OCI-LY7 (cell line): ENCODE measurements around the gene MFAP1. TPM values are rescaled to one million over a fixed set of nuclear protein-coding genes. Genes with fewer than 3 reads are reported as not detected.
A peak's percentile ranks its signal among the peaks of the same experiment; 100 is the strongest.
"Not testable (repeated sequence)": the region's sequence is repeated elsewhere in the genome, so short reads cannot be mapped to it uniquely, and the experiment has no call there.

Experiments used
- BruUV-seq: library from RNA; stranded (reverse); fragments of 400-500 nt; replicated peaks from 2 replicates; lab custom pipeline; 2021; lab: Mats Ljungman, UMichigan
- CTCF ChIA-PET: fragments of 300-600 bp; sonication (Branson Sonifier 250); formaldehyde crosslinking; loops from one replicate; lab custom pipeline; 2022; ENCODE audit warnings: antibody characterized with exemption; ENCODE audit not compliant: unreplicated experiment; lab: Charles Lee
- POLR2A ChIA-PET: fragments of 300-600 bp; sonication (Branson Sonifier 250); formaldehyde crosslinking; loops from one replicate; lab custom pipeline; 2022; ENCODE audit warnings: antibody characterized with exemption; lab: Charles Lee
- DNase-seq: peaks from one replicate; pipeline ENCODE4 v3.0.0-alpha.2; 2015; ENCODE audit warnings: low spot score
- H2AFZ ChIP-seq: fragments of 200-600 bp; sonication (generic), shearing (Covaris generic); 2 replicates; pipeline ENCODE4 v1.6.1; 2014; ENCODE audit warnings: mild to moderate bottlenecking, antibody characterized with exemption, low read length, moderate library complexity
- H3K27ac ChIP-seq: fragments of 200-600 bp; sonication (generic); 2 replicates; pipeline ENCODE4 v1.5.1; 2014; ENCODE audit warnings: mixed run types, low read depth, mild to moderate bottlenecking, moderate library complexity, low read length, inconsistent platforms; ENCODE audit not compliant: poor library complexity, severe bottlenecking
- H3K36me3 ChIP-seq: fragments of 200-600 bp; sonication (generic); 2 replicates; pipeline ENCODE4 v1.6.1; 2014; ENCODE audit warnings: mild to moderate bottlenecking, antibody characterized with exemption, low read length, moderate library complexity, mixed read lengths; ENCODE audit not compliant: insufficient read depth
- H3K4me1 ChIP-seq: fragments of 200-600 bp; sonication (generic); 2 replicates; pipeline ENCODE4 v1.5.1; 2014; ENCODE audit warnings: mild to moderate bottlenecking, low read length; ENCODE audit not compliant: insufficient read depth, poor library complexity, severe bottlenecking
- H3K4me2 ChIP-seq: fragments of 200-600 bp; sonication (generic); 2 replicates; pipeline ENCODE4 v1.6.1; 2014; ENCODE audit warnings: mild to moderate bottlenecking, low read length
- H3K4me3 ChIP-seq: fragments of 200-600 bp; sonication (generic); 2 replicates; pipeline ENCODE4 v1.5.1; 2014; ENCODE audit warnings: mild to moderate bottlenecking, low read depth, low read length; ENCODE audit not compliant: poor library complexity, severe bottlenecking
- H3K79me2 ChIP-seq: fragments of 200-600 bp; sonication (generic); 2 replicates; pipeline ENCODE4 v1.6.1; 2016; ENCODE audit warnings: low read depth, mild to moderate bottlenecking, low read length, moderate library complexity, mixed read lengths; ENCODE audit not compliant: insufficient read depth
- H3K9me2 ChIP-seq: fragments of 200-600 bp; sonication (generic); 2 replicates; pipeline ENCODE4 v1.6.1; 2016; ENCODE audit warnings: mild to moderate bottlenecking, low read length, mixed read lengths; ENCODE audit not compliant: insufficient read depth
- H3K9me3 ChIP-seq: fragments of 200-600 bp; sonication (generic); 2 replicates; pipeline ENCODE4 v1.6.1; 2014; ENCODE audit warnings: mild to moderate bottlenecking, mixed run types, low read length, mixed read lengths
- H4K20me1 ChIP-seq: fragments of 200-600 bp; sonication (generic); 2 replicates; pipeline ENCODE4 v1.6.1; 2014; ENCODE audit warnings: mild to moderate bottlenecking, antibody characterized with exemption, low read length, moderate library complexity, mixed read lengths; ENCODE audit not compliant: insufficient read depth
- CTCF ChIP-seq: fragments of 200-600 bp; sonication (generic); conservative IDR thresholded peaks from 2 replicates; pipeline ENCODE4 v1.5.1; 2014; ENCODE audit warnings: mild to moderate bottlenecking, antibody characterized with exemption, low read length, moderate library complexity, mixed read lengths
- EZH2phosphoT487 ChIP-seq: fragments of 200-600 bp; sonication (generic); IDR thresholded peaks from 2 replicates; pipeline ENCODE4 v1.6.1; 2018; ENCODE audit warnings: low read depth, borderline replicate concordance, mild to moderate bottlenecking, mixed run types, antibody characterized with exemption, low read length, moderate library complexity, mixed read lengths
- intact Hi-C: fragments of 100-400 bp; cut with micrococcal nuclease; formaldehyde crosslinking; loops from one replicate; pipeline ENCODE4 v1.10.0; 2022; ENCODE audit not compliant: unreplicated experiment
- total RNA-seq, 2 experiments: library from RNA; depleted of rRNA in 1 of 2; stranded (reverse); fragments of >200 nt in 1 of 2; shearing (Covaris generic) in 1 of 2; gene quantifications; 2 replicates each; pipeline ENCODE4 v1.2.3, GENCODE V29; 2014 to 2022

The MFAP1 gene
- total RNA-seq, 2 experiments from 2014 or later, result 25.3 to 72.1 TPM

DNA sequence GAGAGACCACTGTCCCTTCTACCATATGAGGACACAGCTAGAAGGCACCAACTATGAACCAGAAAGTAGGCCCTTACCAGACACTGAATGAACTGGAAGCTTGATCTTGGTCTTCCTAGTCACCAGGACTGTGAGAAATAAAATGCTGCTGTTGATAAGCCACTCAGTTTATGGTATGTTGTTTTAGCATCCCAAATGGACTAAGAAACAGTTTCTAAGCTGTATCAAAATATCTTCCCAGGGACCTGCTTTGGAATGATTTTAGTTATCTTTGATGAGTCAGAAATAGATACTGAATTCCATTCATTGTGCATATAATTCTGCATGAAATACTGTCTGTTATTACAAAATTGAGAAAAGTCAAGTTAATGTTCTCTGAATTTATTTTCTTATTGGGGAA is 20.9 kb upstream of the MFAP1 start:
- no peak overlapping the region for H2AFZ ChIP-seq
- ChIA-PET CTCF (no interaction called here), POLR2A (interaction anchor here (0.5 to 1.0 kb wide), 2 partner anchors 9 to 16 kb away, joined by 3 to 7 read pairs; no protein-coding TSS in a partner anchor)
- TF ChIP-seq CTCF (no peak), EZH2phosphoT487 (no peak)
- H3K79me2 ChIP-seq, result peaks cover 48% of the 10 kb centered on the region
- no peaks in the 10 kb centered on the region for H3K9me2 ChIP-seq
- no peaks in the 10 kb centered on the region for H3K4me1 ChIP-seq
- peaks cover 95% of the 10 kb centered on the region for H3K36me3 ChIP-seq
- intact Hi-C loops, result no loop called here
- no peak for DNase-seq
- no peak overlapping the region for H3K4me3 ChIP-seq
- BruUV-seq, result no TSS peak
- no peaks in the 10 kb centered on the region for H3K9me3 ChIP-seq
- no peaks in the 10 kb centered on the region for H4K20me1 ChIP-seq
- H3K4me2 ChIP-seq, result no peak overlapping the region
- H3K27ac ChIP-seq, result no peak overlapping the region

DNA sequence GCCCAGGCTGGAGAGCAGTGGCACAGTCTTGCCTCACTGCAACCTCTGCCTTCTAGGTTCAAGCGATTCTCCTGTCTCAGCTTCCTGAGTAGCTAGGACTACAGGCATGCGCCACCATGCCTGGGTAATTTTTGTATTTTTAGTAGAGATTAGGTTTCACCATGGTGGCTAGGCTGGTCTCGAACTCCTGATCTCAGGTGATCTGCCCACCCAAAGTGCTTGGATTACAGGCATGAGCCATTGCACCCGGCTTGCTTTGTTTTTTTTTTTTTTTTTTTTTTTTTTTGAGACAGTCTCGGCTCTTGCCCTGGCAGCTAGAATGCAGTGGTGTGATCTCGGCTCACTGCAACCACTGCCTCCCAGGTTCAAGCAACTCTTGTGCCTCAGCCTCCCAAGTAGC is 8.0 kb upstream of the MFAP1 start:
- H3K9me3 ChIP-seq, intact Hi-C loops, CTCF ChIA-PET, DNase-seq, H2AFZ ChIP-seq, H3K9me2 ChIP-seq, BruUV-seq: not testable (repeated sequence)
- Histone ChIP-seq H3K4me1 (peaks cover 35% of the 10 kb centered on the region), H3K36me3 (peaks cover 99% of the 10 kb centered on the region), H3K79me2 (peaks cover 100% of the 10 kb centered on the region), H3K4me3 (peak overlapping the region; percentile 95), H3K4me2 (peak overlapping the region; percentile 82), H3K27ac (peak overlapping the region; percentile 86), H4K20me1 (peaks cover 21% of the 10 kb centered on the region)
- POLR2A ChIA-PET, result interaction anchor here (0.6 to 2.4 kb wide), 14 partner anchors 8 to 79 kb away, joined by 3 to 16 read pairs (median 6); partner anchors contain the start of genes ELL3 and MFAP1

DNA sequence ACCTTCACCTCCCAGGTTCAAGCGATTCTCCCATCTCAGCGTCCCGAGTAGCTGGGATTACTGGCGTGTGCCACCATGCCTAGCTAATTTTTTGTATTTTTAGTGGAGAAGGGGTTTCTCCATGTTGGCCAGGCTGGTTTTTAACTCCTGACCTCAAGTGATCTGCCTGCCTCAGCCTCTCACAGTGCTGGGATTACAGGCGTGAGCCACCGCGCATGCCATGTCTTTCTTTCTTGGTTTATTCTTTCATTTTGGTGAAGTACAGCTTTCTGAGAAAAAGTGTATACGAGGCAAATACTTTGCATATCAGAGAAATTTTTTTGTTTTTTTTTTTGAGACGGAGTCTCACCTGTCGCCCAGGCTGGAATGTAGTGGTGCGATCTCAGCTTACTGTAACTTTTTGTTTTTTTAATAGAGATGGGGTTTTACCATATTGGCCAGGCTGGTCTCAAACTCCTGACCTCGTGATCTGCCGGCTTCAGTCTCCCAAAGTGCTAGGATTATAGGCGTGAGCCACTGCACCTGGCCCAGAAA is 7.1 kb upstream of the MFAP1 start:
- Histone ChIP-seq H3K79me2 (peaks cover 100% of the 10 kb centered on the region), H3K27ac (peak overlapping the region; percentile 86), H3K4me2 (peak overlapping the region; percentile 82), H3K4me3 (peak overlapping the region; percentile 95), H3K4me1 (peaks cover 36% of the 10 kb centered on the region), H4K20me1 (peaks cover 20% of the 10 kb centered on the region), H3K36me3 (peaks cover 95% of the 10 kb centered on the region)
- BruUV-seq, H2AFZ ChIP-seq, intact Hi-C loops, H3K9me2 ChIP-seq, CTCF ChIA-PET, DNase-seq, H3K9me3 ChIP-seq: not testable (repeated sequence)
- POLR2A ChIA-PET, result interaction anchor here (0.6 to 2.4 kb wide), 17 partner anchors 9 to 93 kb away, joined by 3 to 16 read pairs (median 6); partner anchors contain the start of gene ELL3

DNA sequence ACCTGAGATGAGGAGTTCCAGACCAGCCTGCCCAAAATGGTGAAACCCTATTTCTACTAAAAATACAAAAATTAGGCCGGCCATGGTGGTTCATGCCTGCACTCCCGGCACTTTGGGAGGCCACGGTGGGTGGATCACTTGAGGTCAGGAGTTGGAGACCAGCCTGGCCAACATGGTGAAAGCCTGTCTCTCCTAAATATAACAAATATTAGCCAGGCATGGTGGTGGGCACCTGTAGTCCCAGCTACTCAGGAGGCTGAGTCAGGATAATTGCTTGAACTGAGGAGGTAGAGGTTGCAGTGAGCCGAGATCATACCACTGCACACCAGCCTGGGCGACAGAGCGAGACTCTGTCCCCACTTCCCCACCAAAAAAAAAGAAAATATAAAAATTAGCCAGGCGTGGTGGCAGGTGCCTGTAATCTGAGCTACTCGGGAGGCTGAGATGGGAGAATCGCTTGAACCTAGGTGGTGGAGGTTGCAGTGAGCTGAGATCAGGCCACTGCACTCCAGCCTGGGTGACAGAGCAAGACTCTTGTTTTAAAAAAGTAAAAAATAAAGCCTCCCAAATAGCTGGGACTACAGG is 6.3 kb upstream of the MFAP1 start:
- POLR2A ChIA-PET, result interaction anchor here (0.7 to 2.4 kb wide), 9 partner anchors 8 to 60 kb away, joined by 4 to 15 read pairs (median 6); partner anchors contain the start of gene ELL3
- H3K79me2 ChIP-seq, result peaks cover 100% of the 10 kb centered on the region

DNA sequence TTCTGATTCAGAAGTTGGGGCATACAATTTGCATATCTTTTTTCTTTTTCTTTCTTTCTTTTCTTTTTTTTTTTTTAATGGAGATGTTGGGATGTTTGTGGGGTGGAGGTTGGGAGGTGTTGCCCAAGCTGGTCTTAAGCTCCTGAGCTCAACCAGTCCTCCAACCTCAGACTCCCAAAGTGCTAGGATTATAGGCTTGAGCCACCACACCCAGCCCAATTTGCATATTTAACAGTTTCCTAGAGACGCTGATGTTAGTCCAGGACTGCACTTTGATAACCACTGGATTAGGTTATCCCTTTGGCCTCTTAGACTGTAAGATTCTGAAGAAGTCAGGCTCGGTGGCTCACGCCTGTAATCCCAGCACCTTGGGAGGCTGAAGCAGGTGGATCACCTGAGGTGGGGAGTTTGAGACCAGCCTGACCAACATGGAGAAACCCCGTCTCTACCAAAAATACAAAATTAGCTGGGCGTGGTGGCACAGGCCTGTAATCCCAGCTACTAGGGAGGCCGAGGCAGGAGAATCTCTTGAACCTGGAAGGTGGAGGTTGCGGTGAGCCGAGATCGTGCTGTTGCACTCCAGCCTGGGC is 5.6 kb upstream of the MFAP1 start:
- CTCF ChIA-PET, H3K9me3 ChIP-seq, DNase-seq, BruUV-seq, H2AFZ ChIP-seq, H3K9me2 ChIP-seq: not testable (repeated sequence)
- Histone ChIP-seq H3K36me3 (peaks cover 79% of the 10 kb centered on the region), H3K27ac (peak overlapping the region; percentile 86), H3K4me1 (peaks cover 51% of the 10 kb centered on the region), H3K4me2 (peak overlapping the region; percentile 82), H3K79me2 (peaks cover 100% of the 10 kb centered on the region), H3K4me3 (peak overlapping the region; percentile 95), H4K20me1 (peaks cover 11% of the 10 kb centered on the region)
- POLR2A ChIA-PET, result interaction anchor here (0.7 to 9.7 kb wide), 3 partner anchors 8 to 40 kb away, joined by 3 to 150 read pairs (median 12); no protein-coding TSS in a partner anchor
- intact Hi-C loops, result loop anchor here (2.0 kb wide), 1 partner anchor 21 kb away; no protein-coding TSS in a partner anchor

More for the DNA sequence above, 6.3 kb upstream of the MFAP1 start:
- BruUV-seq, H2AFZ ChIP-seq, H3K9me3 ChIP-seq, H3K9me2 ChIP-seq, CTCF ChIA-PET, intact Hi-C loops: not testable (repeated sequence)
- H3K4me2 ChIP-seq, result peak overlapping the region; percentile 82
- H3K4me1 ChIP-seq, result peaks cover 44% of the 10 kb centered on the region
- H4K20me1 ChIP-seq, result peaks cover 12% of the 10 kb centered on the region
- H3K27ac ChIP-seq, result peak overlapping the region; percentile 86
- peaks cover 87% of the 10 kb centered on the region for H3K36me3 ChIP-seq
- peak; percentile 54 for DNase-seq
- peak overlapping the region; percentile 95 for H3K4me3 ChIP-seq
